Liver (tissue), 9 donors: ENCODE results near the gene SCN8A. TPM values are rescaled to one million over a fixed set of nuclear protein-coding genes. Genes with fewer than 3 reads are reported as not detected.

ENCODE experiments used
- DNase-seq: peaks from one replicate; pipeline ENCODE4 v3.0.0-alpha.2; 2017; ENCODE audit warnings: low spot score
- H3K27ac ChIP-seq, 2 donors: one replicate each; pipeline ENCODE4 v1.7.0; 2013; ENCODE audit warnings: inconsistent platforms in 2 of 2, low read length in 2 of 2, control low read depth in 1 of 2, low read depth in 1 of 2, mild to moderate bottlenecking in 1 of 2
- H3K27me3 ChIP-seq, 4 donors: one replicate each; pipeline versions ENCODE4 v1.6.1 to v1.7.0; 2013; ENCODE audit warnings: low read length in 3 of 4, inconsistent platforms in 1 of 4, mild to moderate bottlenecking in 1 of 4, moderate library complexity in 1 of 4; ENCODE audit not compliant: control insufficient read depth in 4 of 4, insufficient read depth in 4 of 4
- H3K36me3 ChIP-seq, 4 donors: one replicate each; pipeline versions ENCODE4 v1.6.1 to v1.7.0; 2013; ENCODE audit warnings: low read length in 3 of 4, mild to moderate bottlenecking in 3 of 4, low read depth in 1 of 4, moderate library complexity in 1 of 4; ENCODE audit not compliant: control insufficient read depth in 4 of 4, insufficient read depth in 3 of 4
- H3K4me1 ChIP-seq, 4 donors: one replicate each; pipeline versions ENCODE4 v1.6.1 to v1.7.0; 2013; ENCODE audit warnings: low read length in 3 of 4, mild to moderate bottlenecking in 3 of 4, moderate library complexity in 1 of 4; ENCODE audit not compliant: control insufficient read depth in 4 of 4, insufficient read depth in 4 of 4
- H3K4me3 ChIP-seq, 3 donors: one replicate each; pipeline versions ENCODE4 v1.6.1 to v1.7.0; 2013; ENCODE audit warnings: low read length in 3 of 3, control low read depth in 1 of 3, low read depth in 1 of 3, mild to moderate bottlenecking in 1 of 3
- H3K9ac ChIP-seq, 2 donors: one replicate each; pipeline ENCODE4 v1.7.0; 2013; ENCODE audit warnings: low read length in 2 of 2, mild to moderate bottlenecking in 2 of 2, moderate library complexity in 2 of 2, control low read depth in 1 of 2, low read depth in 1 of 2
- H3K9me3 ChIP-seq, 4 donors: one replicate each; pipeline versions ENCODE4 v1.6.1 to v1.7.0; 2013; ENCODE audit warnings: low read length in 3 of 4; ENCODE audit not compliant: control insufficient read depth in 4 of 4
- ATF3 ChIP-seq: IDR thresholded peaks from 2 replicates; pipeline ENCODE4 v1.6.1; 2016; ENCODE audit warnings: antibody characterized with exemption
- EGR1 ChIP-seq, 2 donors: IDR thresholded peaks; 2 replicates each; pipeline ENCODE4 v1.6.1; 2016 to 2018; ENCODE audit warnings: antibody characterized with exemption in 2 of 2, low read depth in 2 of 2
- FOXA1 ChIP-seq: IDR thresholded peaks from 2 replicates; pipeline ENCODE4 v1.6.1; 2016; ENCODE audit warnings: antibody characterized with exemption
- FOXA2 ChIP-seq: IDR thresholded peaks from 2 replicates; pipeline ENCODE4 v1.6.1; 2016; ENCODE audit warnings: antibody characterized with exemption
- HNF4A ChIP-seq, 2 donors: conservative IDR thresholded peaks; 2 replicates each; pipeline ENCODE4 v1.6.1; 2016; ENCODE audit warnings: antibody characterized with exemption in 2 of 2, mild to moderate bottlenecking in 2 of 2
- HNF4G ChIP-seq: IDR thresholded peaks from 2 replicates; pipeline ENCODE4 v1.6.1; 2016; ENCODE audit warnings: antibody characterized with exemption
- JUND ChIP-seq, 2 donors: IDR thresholded peaks; 2 replicates each; pipeline ENCODE4 v1.6.1; 2016; ENCODE audit warnings: antibody characterized with exemption in 2 of 2
- NR2F2 ChIP-seq: IDR thresholded peaks from 2 replicates; pipeline ENCODE4 v1.6.1; 2016; ENCODE audit warnings: antibody characterized with exemption
- RAD21 ChIP-seq, 2 donors: IDR thresholded peaks; 2 replicates each; pipeline ENCODE4 v1.6.1; 2016; ENCODE audit warnings: antibody characterized with exemption in 2 of 2, mild to moderate bottlenecking in 2 of 2
- REST ChIP-seq: IDR thresholded peaks from 2 replicates; pipeline ENCODE4 v1.6.1; 2016; ENCODE audit warnings: antibody characterized with exemption, mild to moderate bottlenecking
- RXRA ChIP-seq, 2 donors: IDR thresholded peaks; 2 replicates each; pipeline ENCODE4 v1.6.1; 2017 to 2018; ENCODE audit warnings: antibody characterized with exemption in 2 of 2, mild to moderate bottlenecking in 1 of 2
- SP1 ChIP-seq: IDR thresholded peaks from 2 replicates; pipeline ENCODE4 v1.6.1; 2018; ENCODE audit warnings: antibody characterized with exemption, mild to moderate bottlenecking
- TAF1 ChIP-seq: conservative IDR thresholded peaks from 2 replicates; pipeline ENCODE4 v1.6.1; 2016; ENCODE audit warnings: antibody characterized with exemption, mild to moderate bottlenecking
- YY1 ChIP-seq: IDR thresholded peaks from 2 replicates; pipeline ENCODE4 v1.6.1; 2016; ENCODE audit warnings: antibody characterized with exemption, mild to moderate bottlenecking
- ZBTB33 ChIP-seq: IDR thresholded peaks from 2 replicates; pipeline ENCODE4 v1.6.1; 2016; ENCODE audit warnings: antibody characterized with exemption
- WGBS: extraction: QIAGEN DNeasy Blood & Tissue Kit; methylation state at CpG from one replicate; pipeline ENCODE4 v1.1.7; 2013; 5-methylcytosine and 5-hydroxymethylcytosine counted together
- polyA plus RNA-seq, 2 donors: library from polyadenylated mRNA; stranded (reverse) in 1 of 2; unstranded in 1 of 2; fragments of 200-250 nt in 1 of 2; fragments of >200 nt in 1 of 2; fragmentation: Nextera tagmentation in 1 of 2; extraction: Ambion mirVana in 1 of 2; gene quantifications; one replicate each; pipeline versions ENCODE4 v1.2.1 to v1.2.3, GENCODE V29; 2013 to 2015
- total RNA-seq, 2 donors: library from RNA; depleted of rRNA; stranded (reverse); fragments of >200 nt; gene quantifications; one replicate each; pipeline ENCODE4 v1.2.3, GENCODE V29; 2014
- donor health status: healthy.
- donor health status: healthy.
- donor health status: healthy.
- donor health status: healthy.
- donor health status: healthy.

SCN8A gene
- total and polyA plus RNA-seq, 4 donors, result 0.84 to 12.7 (median 3.8) TPM

- Histone ChIP-seq H3K9me3 (peaks cover 0 to 3% (median 0%) of the 10 kb centered on the region in 4 donors), H3K27me3 (no peaks in the 10 kb centered on the region), H3K9ac (no peak overlapping the region), H3K4me1 (no peaks in the 10 kb centered on the region), H3K27ac (no peak overlapping the region), H3K36me3 (no peaks in the 10 kb centered on the region), H3K4me3 (no peak overlapping the region)
- DNase-seq, result no peak
- TF ChIP-seq FOXA2, result no peak
- TF ChIP-seq YY1, result no peak
- TF ChIP-seq FOXA1, result no peak
- no peak for TF ChIP-seq JUND (IDR thresholded peaks at IDR 0.05)
- WGBS, result 92% methylated on average over 1 of the region's 1 CpG
These were observed 46.0 kb downstream of the SCN8A start for GRCh38 chr12:51636986-51637385.

GRCh38 chr12:51639361-51639760 is 48.3 kb downstream of the SCN8A start:
- Histone ChIP-seq H3K9me3 (peaks cover 0 to 3% (median 0%) of the 10 kb centered on the region in 4 donors), H3K4me1 (peaks cover 0 to 3% (median 0%) of the 10 kb centered on the region in 4 donors), H3K4me3 (no peak overlapping the region), H3K9ac (no peak overlapping the region), H3K27me3 (no peaks in the 10 kb centered on the region), H3K27ac (no peak overlapping the region), H3K36me3 (no peaks in the 10 kb centered on the region)
- TF ChIP-seq JUND (IDR thresholded peaks at IDR 0.05) (no peak), EGR1 (IDR thresholded peaks at IDR 0.05; ENCODE audit: low read depth in 2 of 2) (no peak), ZBTB33 (no peak), REST (no peak), ATF3 (no peak), YY1 (no peak), HNF4G (no peak), SP1 (no peak), RXRA (IDR thresholded peaks at IDR 0.05) (no peak), NR2F2 (no peak)
- 87% methylated on average over 5 of the region's 5 CpGs for WGBS
- DNase-seq, result no peak

- H3K4me3 ChIP-seq, result no peak overlapping the region
- peaks cover 0 to 2% (median 0%) of the 10 kb centered on the region in 4 donors for H3K9me3 ChIP-seq
- no peak for TF ChIP-seq JUND (IDR thresholded peaks at IDR 0.05)
- no peak for TF ChIP-seq HNF4G
- no peak for TF ChIP-seq HNF4A (conservative IDR thresholded peaks at IDR 0.05)
- TF ChIP-seq RAD21 (IDR thresholded peaks at IDR 0.05), result no peak
- no peak for TF ChIP-seq TAF1
- no peak for TF ChIP-seq SP1
- TF ChIP-seq ZBTB33, result no peak
- no peak for TF ChIP-seq RXRA (IDR thresholded peaks at IDR 0.05)
- TF ChIP-seq EGR1 (IDR thresholded peaks at IDR 0.05; ENCODE audit: low read depth in 2 of 2), result no peak
- H3K36me3 ChIP-seq, result no peaks in the 10 kb centered on the region
- peaks cover 0 to 3% (median 0%) of the 10 kb centered on the region in 4 donors for H3K4me1 ChIP-seq
- no peaks in the 10 kb centered on the region for H3K27me3 ChIP-seq
- H3K27ac ChIP-seq, result no peak overlapping the region
- no peak overlapping the region for H3K9ac ChIP-seq
- DNase-seq, result no peak
These were observed 51.3 kb downstream of the SCN8A start for GRCh38 chr12:51642286-51642685.
